ENCODE results near the gene HSDL2. TPM values are rescaled to one million over a fixed set of nuclear protein-coding genes. Genes with fewer than 3 reads are reported as not detected.
"Not testable (repeated sequence)": the region's sequence is repeated elsewhere in the genome, so short reads cannot be mapped to it uniquely, and the experiment has no call there.

The HSDL2 gene
- total RNA-seq, 2 donors from 2014 or later: 31.7 to 36.3 TPM

DNA sequence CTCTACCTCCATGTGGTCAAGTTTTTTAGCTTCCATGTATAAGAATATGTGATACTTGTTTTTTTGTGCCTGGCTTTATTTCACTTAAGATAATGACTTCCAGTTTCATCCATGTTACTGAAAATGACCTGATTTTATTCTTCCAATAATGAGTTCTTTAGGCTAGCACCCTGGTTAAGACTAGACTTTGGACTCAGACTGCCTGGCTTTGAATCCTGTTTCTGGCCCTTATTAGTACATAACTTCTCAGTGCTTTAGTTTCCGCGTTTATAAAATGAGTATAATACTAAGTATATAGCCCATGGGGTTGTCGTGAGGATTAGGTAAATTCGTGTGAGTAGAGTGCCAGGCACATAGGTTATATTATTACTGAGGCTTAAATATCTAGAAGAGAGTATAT lies 125.2 kb downstream of the HSDL2 start:
- DNase-seq (ENCODE audit: low spot score): no peak
- Histone ChIP-seq H3K9me3 (no peaks in the 10 kb centered on the region), H3K4me3 (no peak overlapping the region), H3K27me3 (replicated peaks; ENCODE audit: insufficient read depth) (no peaks in the 10 kb centered on the region), H3K4me1 (ENCODE audit: control insufficient read depth in 1 of 2, low read depth in 2 of 2) (no peaks in the 10 kb centered on the region), H3K27ac (no peak overlapping the region), H3K36me3 (no peaks in the 10 kb centered on the region)
- TF ChIP-seq, protein P1, sequence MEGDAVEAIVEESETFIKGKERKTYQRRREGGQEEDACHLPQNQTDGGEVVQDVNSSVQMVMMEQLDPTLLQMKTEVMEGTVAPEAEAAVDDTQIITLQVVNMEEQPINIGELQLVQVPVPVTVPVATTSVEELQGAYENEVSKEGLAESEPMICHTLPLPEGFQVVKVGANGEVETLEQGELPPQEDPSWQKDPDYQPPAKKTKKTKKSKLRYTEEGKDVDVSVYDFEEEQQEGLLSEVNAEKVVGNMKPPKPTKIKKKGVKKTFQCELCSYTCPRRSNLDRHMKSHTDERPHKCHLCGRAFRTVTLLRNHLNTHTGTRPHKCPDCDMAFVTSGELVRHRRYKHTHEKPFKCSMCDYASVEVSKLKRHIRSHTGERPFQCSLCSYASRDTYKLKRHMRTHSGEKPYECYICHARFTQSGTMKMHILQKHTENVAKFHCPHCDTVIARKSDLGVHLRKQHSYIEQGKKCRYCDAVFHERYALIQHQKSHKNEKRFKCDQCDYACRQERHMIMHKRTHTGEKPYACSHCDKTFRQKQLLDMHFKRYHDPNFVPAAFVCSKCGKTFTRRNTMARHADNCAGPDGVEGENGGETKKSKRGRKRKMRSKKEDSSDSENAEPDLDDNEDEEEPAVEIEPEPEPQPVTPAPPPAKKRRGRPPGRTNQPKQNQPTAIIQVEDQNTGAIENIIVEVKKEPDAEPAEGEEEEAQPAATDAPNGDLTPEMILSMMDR (IDR thresholded peaks at IDR 0.05): no peak
- no peak for ATAC-seq (ENCODE audit: insufficient number of reproducible peaks, low FRiP score, low read depth)

DNA sequence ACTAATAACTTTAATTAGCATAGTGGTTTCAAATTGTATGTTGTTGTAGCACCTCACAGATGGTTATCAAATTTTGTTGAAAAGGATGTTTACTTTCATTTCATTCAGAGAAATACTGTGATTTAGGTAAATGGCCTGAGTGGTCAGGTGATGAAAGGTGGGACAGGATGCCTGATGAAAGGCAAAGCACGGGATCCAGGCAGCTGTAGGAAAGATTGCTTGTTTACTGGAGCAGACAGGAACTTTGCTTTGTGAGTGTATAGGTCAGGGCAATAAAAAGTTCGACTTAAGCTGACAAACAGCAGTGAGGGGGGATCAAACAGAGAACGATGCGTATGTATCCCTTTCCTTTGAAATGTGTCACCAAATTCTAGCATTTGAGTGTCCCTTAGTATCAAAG lies 125.7 kb downstream of the HSDL2 start:
- no peaks in the 10 kb centered on the region for H3K36me3 ChIP-seq
- no peaks in the 10 kb centered on the region for H3K9me3 ChIP-seq
- no peaks in the 10 kb centered on the region for H3K4me1 ChIP-seq (ENCODE audit: control insufficient read depth in 1 of 2, low read depth in 2 of 2)
- H3K27me3 ChIP-seq (replicated peaks; ENCODE audit: insufficient read depth): no peaks in the 10 kb centered on the region
- no peak overlapping the region for H3K27ac ChIP-seq
- ATAC-seq (ENCODE audit: insufficient number of reproducible peaks, low FRiP score, low read depth) (no peak), DNase-seq (ENCODE audit: low spot score) (no peak)
- TF ChIP-seq, protein P1 (IDR thresholded peaks at IDR 0.05): no peak
- H3K4me3 ChIP-seq: no peak overlapping the region

DNA sequence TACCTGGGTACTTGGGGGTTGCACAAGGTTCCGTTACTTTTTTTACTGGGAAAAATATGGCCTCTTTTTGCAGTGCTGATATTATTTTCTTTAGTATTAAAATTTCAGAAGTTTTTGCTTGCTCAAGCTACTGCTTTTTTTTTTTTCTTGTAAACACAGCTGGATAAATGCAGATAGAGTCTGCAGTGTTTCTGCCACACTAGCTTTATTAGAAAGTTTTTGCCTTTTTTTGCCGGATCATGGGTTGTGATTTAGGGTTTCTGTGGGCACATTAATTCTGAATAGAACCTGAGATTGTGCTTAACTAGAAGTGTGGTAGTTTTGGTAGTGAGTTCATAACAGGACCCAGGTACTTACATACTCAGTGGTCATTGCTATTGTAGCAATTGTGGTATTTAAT lies 126.7 kb downstream of the HSDL2 start:
- Histone ChIP-seq H3K27ac (no peak overlapping the region), H3K27me3 (replicated peaks; ENCODE audit: insufficient read depth) (no peaks in the 10 kb centered on the region), H3K36me3 (no peaks in the 10 kb centered on the region), H3K4me3 (no peak overlapping the region), H3K9me3 (no peaks in the 10 kb centered on the region), H3K4me1 (ENCODE audit: control insufficient read depth in 1 of 2, low read depth in 2 of 2) (no peaks in the 10 kb centered on the region)
- TF ChIP-seq, protein P1 (IDR thresholded peaks at IDR 0.05): no peak
- DNase-seq (ENCODE audit: low spot score) (no peak), ATAC-seq (ENCODE audit: insufficient number of reproducible peaks, low FRiP score, low read depth) (no peak)

DNA sequence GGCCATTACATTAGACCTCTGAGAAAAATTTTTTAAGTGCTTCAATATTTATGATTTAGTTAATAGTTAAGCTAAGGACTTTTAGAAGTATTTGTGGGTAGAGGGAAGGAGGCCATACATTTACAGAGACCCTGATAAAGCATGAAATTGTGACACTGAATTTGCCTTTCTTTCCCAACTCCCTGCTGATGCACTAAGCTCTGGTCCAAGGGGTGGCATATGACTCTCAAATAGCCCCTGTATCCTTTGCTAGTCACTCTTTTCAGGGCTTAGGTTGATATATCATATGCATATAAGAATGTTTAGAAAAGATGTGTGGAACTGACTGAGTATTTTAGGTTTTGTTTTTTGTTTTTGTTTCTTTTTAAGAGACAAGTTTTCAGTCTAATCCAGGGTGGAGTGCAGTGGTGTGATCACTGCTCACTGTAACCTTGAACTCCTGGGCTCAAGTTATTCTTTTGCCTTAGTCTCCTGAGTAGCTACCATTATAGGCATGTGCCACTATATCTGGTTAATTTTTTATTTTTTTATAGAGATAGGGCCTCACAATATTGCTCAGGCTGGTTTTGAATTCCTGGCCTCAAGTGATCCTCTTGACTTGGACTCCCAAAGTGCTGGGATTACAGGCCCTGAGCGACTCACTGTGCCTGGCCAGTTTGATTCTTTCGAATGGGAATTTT lies 127.2 kb downstream of the HSDL2 start:
- Histone ChIP-seq H3K27me3 (replicated peaks; ENCODE audit: insufficient read depth) (no peaks in the 10 kb centered on the region), H3K4me3 (no peak overlapping the region), H3K4me1 (ENCODE audit: control insufficient read depth in 1 of 2, low read depth in 2 of 2) (no peaks in the 10 kb centered on the region), H3K36me3 (no peaks in the 10 kb centered on the region), H3K27ac (no peak overlapping the region), H3K9me3 (no peaks in the 10 kb centered on the region)
- ATAC-seq (ENCODE audit: insufficient number of reproducible peaks, low FRiP score, low read depth) (no peak), DNase-seq (ENCODE audit: low spot score) (no peak)
- TF ChIP-seq, protein P1 (IDR thresholded peaks at IDR 0.05): no peak

DNA sequence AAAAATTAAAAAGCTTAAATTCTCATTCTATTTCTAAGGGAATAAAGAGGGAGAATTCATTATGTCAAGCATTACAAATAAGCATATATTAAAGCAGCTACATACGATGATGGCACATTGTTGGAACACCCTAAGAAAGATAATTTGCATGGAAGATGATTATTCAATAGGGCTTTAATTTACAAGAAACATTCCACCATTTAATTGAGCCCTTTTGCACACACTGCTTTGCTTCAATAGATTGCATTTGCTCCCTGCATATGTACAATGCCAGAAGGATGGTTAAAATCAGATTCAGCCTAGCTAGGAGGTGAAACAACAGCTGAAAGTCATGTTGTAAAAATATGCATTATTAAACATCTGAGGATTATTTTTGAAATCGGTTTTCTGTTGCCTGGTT lies 128.5 kb downstream of the HSDL2 start:
- ATAC-seq (ENCODE audit: insufficient number of reproducible peaks, low FRiP score, low read depth) (no peak), DNase-seq (ENCODE audit: low spot score) (no peak)
- H3K36me3 ChIP-seq: no peaks in the 10 kb centered on the region
- no peak overlapping the region for H3K27ac ChIP-seq
- TF ChIP-seq, protein P1 (IDR thresholded peaks at IDR 0.05): no peak
- H3K4me1 ChIP-seq (ENCODE audit: control insufficient read depth in 1 of 2, low read depth in 2 of 2): no peaks in the 10 kb centered on the region
- no peaks in the 10 kb centered on the region for H3K9me3 ChIP-seq
- no peaks in the 10 kb centered on the region for H3K27me3 ChIP-seq (replicated peaks; ENCODE audit: insufficient read depth)
- no peak overlapping the region for H3K4me3 ChIP-seq

DNA sequence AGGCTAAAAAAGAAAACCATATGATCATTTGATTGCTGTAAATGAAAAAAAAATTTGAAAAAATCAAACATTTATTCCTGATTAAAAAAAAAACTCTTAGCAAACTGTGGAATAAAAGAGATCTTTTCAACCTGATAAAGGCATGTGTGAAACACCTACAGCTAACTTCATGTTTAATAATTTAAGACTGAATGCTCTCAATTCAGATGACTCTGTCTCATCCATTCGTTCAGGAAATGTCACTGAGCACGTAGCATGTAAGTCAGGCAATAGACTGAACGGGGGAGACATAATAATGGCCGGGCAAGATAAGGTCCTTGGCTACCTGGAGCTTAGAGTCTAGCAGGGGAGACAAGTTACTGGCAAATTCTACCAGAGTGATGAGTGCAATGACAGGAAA lies 132.5 kb downstream of the HSDL2 start:
- DNase-seq (ENCODE audit: low spot score); H3K27me3 ChIP-seq (replicated peaks; ENCODE audit: insufficient read depth); H3K36me3 ChIP-seq; H3K27ac ChIP-seq; H3K4me3 ChIP-seq; H3K9me3 ChIP-seq; H3K4me1 ChIP-seq (ENCODE audit: control insufficient read depth in 1 of 2, low read depth in 2 of 2); ATAC-seq (ENCODE audit: insufficient number of reproducible peaks, low FRiP score, low read depth): not testable (repeated sequence)
